GM23338 (cell line): Measurements from ENCODE around the gene MGLL. TPM values are rescaled to one million over a fixed set of nuclear protein-coding genes. Genes with fewer than 3 reads are reported as not detected.

ENCODE experiments used
- ATAC-seq: fragments of 200-7000 bp; cut with Tn5 transposase; 3 replicates; pipeline ENCODE4 v1.9.1; 2020
- DNase-seq: peaks from one replicate; pipeline ENCODE4 v3.0.0-alpha.2; 2015; ENCODE audit warnings: low spot score
- H2AFZ ChIP-seq: fragments of 200-600 bp; sonication (generic); 2 replicates; pipeline ENCODE4 v1.8.0; 2016; ENCODE audit warnings: antibody characterized with exemption, mild to moderate bottlenecking, moderate library complexity
- H3F3A ChIP-seq: fragments of 200-600 bp; sonication (generic); replicated peaks from 2 replicates; pipeline ENCODE4 v1.8.0; 2017; ENCODE audit warnings: antibody characterized with exemption, mixed run types, low read depth
- H3K27ac ChIP-seq: fragments of 200-600 bp; sonication (generic); 2 replicates; pipeline ENCODE4 v1.6.1; 2016; ENCODE audit warnings: low read depth
- H3K27me3 ChIP-seq: fragments of 200-600 bp; sonication (generic); 2 replicates; pipeline ENCODE4 v1.8.0; 2016; ENCODE audit warnings: mild to moderate bottlenecking, mixed run types, moderate library complexity; ENCODE audit not compliant: insufficient read depth
- H3K36me3 ChIP-seq: fragments of 200-600 bp; sonication (generic); 2 replicates; pipeline ENCODE4 v1.8.0; 2016; ENCODE audit warnings: mild to moderate bottlenecking; ENCODE audit not compliant: insufficient read depth
- H3K4me1 ChIP-seq: fragments of 200-600 bp; sonication (generic); 2 replicates; pipeline ENCODE4 v1.8.0; 2016; ENCODE audit warnings: mild to moderate bottlenecking, moderate library complexity; ENCODE audit not compliant: insufficient read depth
- H3K4me2 ChIP-seq: fragments of 200-600 bp; sonication (generic); 2 replicates; pipeline ENCODE4 v1.7.1; 2017; ENCODE audit warnings: mixed run types
- H3K4me3 ChIP-seq: fragments of 200-600 bp; sonication (generic); 2 replicates; pipeline ENCODE4 v1.6.1; 2016; ENCODE audit warnings: mixed run types
- H3K79me2 ChIP-seq: fragments of 200-600 bp; sonication (generic); replicated peaks from 2 replicates; pipeline ENCODE4 v1.8.0; 2017; ENCODE audit warnings: mild to moderate bottlenecking; ENCODE audit not compliant: insufficient read depth
- H3K9me2 ChIP-seq: fragments of 200-600 bp; sonication (generic); 2 replicates; pipeline ENCODE4 v1.8.0; 2017; ENCODE audit not compliant: insufficient read depth
- H4K20me1 ChIP-seq: fragments of 200-600 bp; sonication (generic); replicated peaks from 2 replicates; pipeline ENCODE4 v1.8.0; 2017; ENCODE audit warnings: mild to moderate bottlenecking; ENCODE audit not compliant: insufficient read depth
- H3K27ac Mint-ChIP-seq: 2 replicates; pipeline ENCODE4 v1.8.0; 2020; ENCODE audit warnings: inconsistent platforms, mild to moderate bottlenecking, moderate library complexity, mixed read lengths
- H3K27me3 Mint-ChIP-seq: 3 replicates; pipeline ENCODE4 v1.8.0; 2022; ENCODE audit warnings: low read depth, mild to moderate bottlenecking, moderate library complexity, mixed read lengths, inconsistent platforms; ENCODE audit not compliant: insufficient read depth, poor library complexity
- H3K36me3 Mint-ChIP-seq: 3 replicates; pipeline ENCODE4 v1.8.0; 2021; ENCODE audit warnings: low read depth, mild to moderate bottlenecking, inconsistent platforms, moderate library complexity, mixed read lengths
- H3K4me1 Mint-ChIP-seq: 3 replicates; pipeline ENCODE4 v1.8.0; 2020; ENCODE audit warnings: mild to moderate bottlenecking, inconsistent platforms, mixed read lengths
- H3K4me3 Mint-ChIP-seq: 3 replicates; pipeline ENCODE4 v1.8.0; 2021; ENCODE audit warnings: moderate library complexity, mild to moderate bottlenecking, inconsistent platforms, mixed read lengths
- H3K9me3 Mint-ChIP-seq: 3 replicates; pipeline ENCODE4 v1.8.0; 2020; ENCODE audit warnings: moderate library complexity, mild to moderate bottlenecking, inconsistent platforms, mixed read lengths
- CREB1 ChIP-seq: fragments of 250-450 bp; sonication (Bioruptor Pico); IDR thresholded peaks from 2 replicates; pipeline ENCODE4 v1.5.0; 2020; ENCODE audit warnings: low read depth, mild to moderate bottlenecking, moderate library complexity
- EZH2 ChIP-seq: fragments of 200-600 bp; sonication (generic); IDR thresholded peaks from one replicate; pipeline ENCODE4 v1.8.0; 2017; ENCODE audit warnings: antibody characterized with exemption, mild to moderate bottlenecking, low read depth; ENCODE audit not compliant: unreplicated experiment
- JUNB ChIP-seq: IDR thresholded peaks from one replicate; pipeline ENCODE4 v1.6.1; 2016; ENCODE audit warnings: antibody characterized with exemption; ENCODE audit not compliant: unreplicated experiment
- NANOG ChIP-seq: IDR thresholded peaks from 2 replicates; pipeline ENCODE4 v1.6.1; 2016; ENCODE audit warnings: antibody characterized with exemption, borderline replicate concordance
- POLR2AphosphoS5 ChIP-seq: IDR thresholded peaks from 2 replicates; pipeline ENCODE4 v1.6.1; 2016; ENCODE audit warnings: antibody characterized with exemption, low read depth
- STAT1 ChIP-seq: IDR thresholded peaks from one replicate; pipeline ENCODE4 v1.6.1; 2016; ENCODE audit warnings: antibody characterized with exemption; ENCODE audit not compliant: unreplicated experiment
- ZNF114 ChIP-seq: fragments of 250-450 bp; sonication (Bioruptor Pico); IDR thresholded peaks from 2 replicates; pipeline ENCODE4 v1.5.0; 2020; ENCODE audit warnings: mild to moderate bottlenecking, moderate library complexity
- polyA plus RNA-seq: library from polyadenylated mRNA; unstranded; fragments of >200 nt; fragmentation: Nextera tagmentation; extraction: Ambion mirVana; gene quantifications from 2 replicates; pipeline ENCODE4 v1.2.1, GENCODE V29; 2016
- total RNA-seq: library from RNA; depleted of rRNA; stranded (reverse); fragments of >200 nt; shearing (Covaris generic); gene quantifications from 2 replicates; pipeline ENCODE4 v1.2.3, GENCODE V29; 2014
- TF ChIP-seq, protein P1 (sequence below), 2 experiments: fragments of 200-600 bp in 1 of 2; sonication (generic) in 1 of 2; conservative IDR thresholded peaks; 2 replicates each; pipeline versions ENCODE4 v1.5.1 to v1.6.1; 2016 to 2017; ENCODE audit warnings: antibody characterized with exemption in 2 of 2, low read depth in 2 of 2, mild to moderate bottlenecking in 2 of 2, moderate library complexity in 1 of 2
- TF ChIP-seq, protein P2 (sequence below): IDR thresholded peaks from one replicate; pipeline ENCODE4 v1.6.1; 2018; ENCODE audit warnings: antibody characterized with exemption; ENCODE audit not compliant: unreplicated experiment
- TF ChIP-seq, protein P3 (sequence below): fragments of 250-450 bp; sonication (Bioruptor Pico); IDR thresholded peaks from 2 replicates; pipeline ENCODE4 v1.5.0; 2020; ENCODE audit warnings: mild to moderate bottlenecking, moderate library complexity

MGLL gene
- total and polyA plus RNA-seq, 2 experiments from 2014 or later = 0.71 to 0.83 TPM

- peak overlapping the region; percentile 90; the same call in 1 of the 2 replicates for H2AFZ ChIP-seq
- H3K4me3 ChIP-seq = no peak overlapping the region
- Mint-ChIP-seq H3K27me3 (no peaks in the 10 kb centered on the region), H3K4me1 (peaks cover 11% of the 10 kb centered on the region), H3K27ac (no peak overlapping the region), H3K4me3 (no peak overlapping the region), H3K9me3 (peaks cover 18% of the 10 kb centered on the region; the same call in 2 of the 3 replicates), H3K36me3 (peaks cover 4% of the 10 kb centered on the region; the same call in 1 of the 3 replicates)
- no peaks in the 10 kb centered on the region for H3K27me3 ChIP-seq
- H3K4me2 ChIP-seq = no peak overlapping the region
- H3K9me2 ChIP-seq = no peaks in the 10 kb centered on the region; the same call in 1 of the 2 replicates
- no peaks in the 10 kb centered on the region for H3K36me3 ChIP-seq
- TF ChIP-seq POLR2AphosphoS5 = no peak
- TF ChIP-seq, protein P1, sequence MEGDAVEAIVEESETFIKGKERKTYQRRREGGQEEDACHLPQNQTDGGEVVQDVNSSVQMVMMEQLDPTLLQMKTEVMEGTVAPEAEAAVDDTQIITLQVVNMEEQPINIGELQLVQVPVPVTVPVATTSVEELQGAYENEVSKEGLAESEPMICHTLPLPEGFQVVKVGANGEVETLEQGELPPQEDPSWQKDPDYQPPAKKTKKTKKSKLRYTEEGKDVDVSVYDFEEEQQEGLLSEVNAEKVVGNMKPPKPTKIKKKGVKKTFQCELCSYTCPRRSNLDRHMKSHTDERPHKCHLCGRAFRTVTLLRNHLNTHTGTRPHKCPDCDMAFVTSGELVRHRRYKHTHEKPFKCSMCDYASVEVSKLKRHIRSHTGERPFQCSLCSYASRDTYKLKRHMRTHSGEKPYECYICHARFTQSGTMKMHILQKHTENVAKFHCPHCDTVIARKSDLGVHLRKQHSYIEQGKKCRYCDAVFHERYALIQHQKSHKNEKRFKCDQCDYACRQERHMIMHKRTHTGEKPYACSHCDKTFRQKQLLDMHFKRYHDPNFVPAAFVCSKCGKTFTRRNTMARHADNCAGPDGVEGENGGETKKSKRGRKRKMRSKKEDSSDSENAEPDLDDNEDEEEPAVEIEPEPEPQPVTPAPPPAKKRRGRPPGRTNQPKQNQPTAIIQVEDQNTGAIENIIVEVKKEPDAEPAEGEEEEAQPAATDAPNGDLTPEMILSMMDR (conservative IDR thresholded peaks at IDR 0.05; ENCODE audit: low read depth in 2 of 2) = peak; percentile 91 to 93
- DNase-seq (peak; percentile 77), ATAC-seq (peak; percentile 99)
- no peaks in the 10 kb centered on the region for H3K79me2 ChIP-seq
- H3K4me1 ChIP-seq = no peaks in the 10 kb centered on the region
- no peak overlapping the region for H3K27ac ChIP-seq
- H3F3A ChIP-seq = no peaks in the 10 kb centered on the region
- H4K20me1 ChIP-seq = no peaks in the 10 kb centered on the region
Measured at GRCh38 chr3:127831723-127832172, 9.4 kb upstream of the MGLL start.

DNA sequence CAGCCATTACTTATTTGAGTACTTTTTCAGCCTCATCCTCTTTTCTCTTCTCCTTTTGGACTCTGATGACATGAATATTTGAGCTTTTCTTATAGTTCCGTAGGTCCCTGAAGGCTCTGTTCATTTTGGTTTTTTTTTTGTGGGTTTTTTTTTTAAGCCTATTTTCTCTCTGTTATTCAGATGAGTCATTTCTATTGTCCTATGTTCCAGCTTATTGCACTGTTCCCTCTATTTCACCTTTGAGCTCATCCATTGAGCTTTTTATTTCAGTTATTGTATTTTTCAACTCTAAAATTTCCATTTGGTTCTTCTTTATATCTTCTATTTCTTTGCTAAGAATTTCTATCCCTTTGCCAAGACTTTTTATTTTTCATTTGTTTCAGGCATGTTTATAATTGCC, 7.2 kb upstream of the MGLL start:
- H3K27ac ChIP-seq = no peak overlapping the region
- no peaks in the 10 kb centered on the region for H3K79me2 ChIP-seq
- no peak for ATAC-seq
- no peaks in the 10 kb centered on the region for H3F3A ChIP-seq
- no peaks in the 10 kb centered on the region for H3K4me1 ChIP-seq
- peaks cover 3% of the 10 kb centered on the region; the same call in 1 of the 2 replicates for H3K9me2 ChIP-seq
- Mint-ChIP-seq H3K4me1 (peaks cover 11% of the 10 kb centered on the region), H3K4me3 (no peak overlapping the region), H3K27ac (no peak overlapping the region), H3K27me3 (peaks cover 2% of the 10 kb centered on the region), H3K9me3 (peaks cover 18% of the 10 kb centered on the region; the same call in 2 of the 3 replicates), H3K36me3 (peaks cover 4% of the 10 kb centered on the region; the same call in 1 of the 3 replicates)
- DNase-seq = no peak
- H3K36me3 ChIP-seq = no peaks in the 10 kb centered on the region
- no peak overlapping the region for H3K4me3 ChIP-seq
- no peaks in the 10 kb centered on the region for H3K27me3 ChIP-seq
- H2AFZ ChIP-seq = no peak overlapping the region
- no peak overlapping the region for H3K4me2 ChIP-seq
- no peaks in the 10 kb centered on the region for H4K20me1 ChIP-seq
- TF ChIP-seq STAT1 (no peak), ZNF114 (CRISPR knock-in tag) (no peak), JUNB (no peak), CREB1 (no peak), NANOG (no peak), EZH2 (no peak)
- TF ChIP-seq, protein P2, sequence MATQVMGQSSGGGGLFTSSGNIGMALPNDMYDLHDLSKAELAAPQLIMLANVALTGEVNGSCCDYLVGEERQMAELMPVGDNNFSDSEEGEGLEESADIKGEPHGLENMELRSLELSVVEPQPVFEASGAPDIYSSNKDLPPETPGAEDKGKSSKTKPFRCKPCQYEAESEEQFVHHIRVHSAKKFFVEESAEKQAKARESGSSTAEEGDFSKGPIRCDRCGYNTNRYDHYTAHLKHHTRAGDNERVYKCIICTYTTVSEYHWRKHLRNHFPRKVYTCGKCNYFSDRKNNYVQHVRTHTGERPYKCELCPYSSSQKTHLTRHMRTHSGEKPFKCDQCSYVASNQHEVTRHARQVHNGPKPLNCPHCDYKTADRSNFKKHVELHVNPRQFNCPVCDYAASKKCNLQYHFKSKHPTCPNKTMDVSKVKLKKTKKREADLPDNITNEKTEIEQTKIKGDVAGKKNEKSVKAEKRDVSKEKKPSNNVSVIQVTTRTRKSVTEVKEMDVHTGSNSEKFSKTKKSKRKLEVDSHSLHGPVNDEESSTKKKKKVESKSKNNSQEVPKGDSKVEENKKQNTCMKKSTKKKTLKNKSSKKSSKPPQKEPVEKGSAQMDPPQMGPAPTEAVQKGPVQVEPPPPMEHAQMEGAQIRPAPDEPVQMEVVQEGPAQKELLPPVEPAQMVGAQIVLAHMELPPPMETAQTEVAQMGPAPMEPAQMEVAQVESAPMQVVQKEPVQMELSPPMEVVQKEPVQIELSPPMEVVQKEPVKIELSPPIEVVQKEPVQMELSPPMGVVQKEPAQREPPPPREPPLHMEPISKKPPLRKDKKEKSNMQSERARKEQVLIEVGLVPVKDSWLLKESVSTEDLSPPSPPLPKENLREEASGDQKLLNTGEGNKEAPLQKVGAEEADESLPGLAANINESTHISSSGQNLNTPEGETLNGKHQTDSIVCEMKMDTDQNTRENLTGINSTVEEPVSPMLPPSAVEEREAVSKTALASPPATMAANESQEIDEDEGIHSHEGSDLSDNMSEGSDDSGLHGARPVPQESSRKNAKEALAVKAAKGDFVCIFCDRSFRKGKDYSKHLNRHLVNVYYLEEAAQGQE = no peak
- TF ChIP-seq, protein P3, sequence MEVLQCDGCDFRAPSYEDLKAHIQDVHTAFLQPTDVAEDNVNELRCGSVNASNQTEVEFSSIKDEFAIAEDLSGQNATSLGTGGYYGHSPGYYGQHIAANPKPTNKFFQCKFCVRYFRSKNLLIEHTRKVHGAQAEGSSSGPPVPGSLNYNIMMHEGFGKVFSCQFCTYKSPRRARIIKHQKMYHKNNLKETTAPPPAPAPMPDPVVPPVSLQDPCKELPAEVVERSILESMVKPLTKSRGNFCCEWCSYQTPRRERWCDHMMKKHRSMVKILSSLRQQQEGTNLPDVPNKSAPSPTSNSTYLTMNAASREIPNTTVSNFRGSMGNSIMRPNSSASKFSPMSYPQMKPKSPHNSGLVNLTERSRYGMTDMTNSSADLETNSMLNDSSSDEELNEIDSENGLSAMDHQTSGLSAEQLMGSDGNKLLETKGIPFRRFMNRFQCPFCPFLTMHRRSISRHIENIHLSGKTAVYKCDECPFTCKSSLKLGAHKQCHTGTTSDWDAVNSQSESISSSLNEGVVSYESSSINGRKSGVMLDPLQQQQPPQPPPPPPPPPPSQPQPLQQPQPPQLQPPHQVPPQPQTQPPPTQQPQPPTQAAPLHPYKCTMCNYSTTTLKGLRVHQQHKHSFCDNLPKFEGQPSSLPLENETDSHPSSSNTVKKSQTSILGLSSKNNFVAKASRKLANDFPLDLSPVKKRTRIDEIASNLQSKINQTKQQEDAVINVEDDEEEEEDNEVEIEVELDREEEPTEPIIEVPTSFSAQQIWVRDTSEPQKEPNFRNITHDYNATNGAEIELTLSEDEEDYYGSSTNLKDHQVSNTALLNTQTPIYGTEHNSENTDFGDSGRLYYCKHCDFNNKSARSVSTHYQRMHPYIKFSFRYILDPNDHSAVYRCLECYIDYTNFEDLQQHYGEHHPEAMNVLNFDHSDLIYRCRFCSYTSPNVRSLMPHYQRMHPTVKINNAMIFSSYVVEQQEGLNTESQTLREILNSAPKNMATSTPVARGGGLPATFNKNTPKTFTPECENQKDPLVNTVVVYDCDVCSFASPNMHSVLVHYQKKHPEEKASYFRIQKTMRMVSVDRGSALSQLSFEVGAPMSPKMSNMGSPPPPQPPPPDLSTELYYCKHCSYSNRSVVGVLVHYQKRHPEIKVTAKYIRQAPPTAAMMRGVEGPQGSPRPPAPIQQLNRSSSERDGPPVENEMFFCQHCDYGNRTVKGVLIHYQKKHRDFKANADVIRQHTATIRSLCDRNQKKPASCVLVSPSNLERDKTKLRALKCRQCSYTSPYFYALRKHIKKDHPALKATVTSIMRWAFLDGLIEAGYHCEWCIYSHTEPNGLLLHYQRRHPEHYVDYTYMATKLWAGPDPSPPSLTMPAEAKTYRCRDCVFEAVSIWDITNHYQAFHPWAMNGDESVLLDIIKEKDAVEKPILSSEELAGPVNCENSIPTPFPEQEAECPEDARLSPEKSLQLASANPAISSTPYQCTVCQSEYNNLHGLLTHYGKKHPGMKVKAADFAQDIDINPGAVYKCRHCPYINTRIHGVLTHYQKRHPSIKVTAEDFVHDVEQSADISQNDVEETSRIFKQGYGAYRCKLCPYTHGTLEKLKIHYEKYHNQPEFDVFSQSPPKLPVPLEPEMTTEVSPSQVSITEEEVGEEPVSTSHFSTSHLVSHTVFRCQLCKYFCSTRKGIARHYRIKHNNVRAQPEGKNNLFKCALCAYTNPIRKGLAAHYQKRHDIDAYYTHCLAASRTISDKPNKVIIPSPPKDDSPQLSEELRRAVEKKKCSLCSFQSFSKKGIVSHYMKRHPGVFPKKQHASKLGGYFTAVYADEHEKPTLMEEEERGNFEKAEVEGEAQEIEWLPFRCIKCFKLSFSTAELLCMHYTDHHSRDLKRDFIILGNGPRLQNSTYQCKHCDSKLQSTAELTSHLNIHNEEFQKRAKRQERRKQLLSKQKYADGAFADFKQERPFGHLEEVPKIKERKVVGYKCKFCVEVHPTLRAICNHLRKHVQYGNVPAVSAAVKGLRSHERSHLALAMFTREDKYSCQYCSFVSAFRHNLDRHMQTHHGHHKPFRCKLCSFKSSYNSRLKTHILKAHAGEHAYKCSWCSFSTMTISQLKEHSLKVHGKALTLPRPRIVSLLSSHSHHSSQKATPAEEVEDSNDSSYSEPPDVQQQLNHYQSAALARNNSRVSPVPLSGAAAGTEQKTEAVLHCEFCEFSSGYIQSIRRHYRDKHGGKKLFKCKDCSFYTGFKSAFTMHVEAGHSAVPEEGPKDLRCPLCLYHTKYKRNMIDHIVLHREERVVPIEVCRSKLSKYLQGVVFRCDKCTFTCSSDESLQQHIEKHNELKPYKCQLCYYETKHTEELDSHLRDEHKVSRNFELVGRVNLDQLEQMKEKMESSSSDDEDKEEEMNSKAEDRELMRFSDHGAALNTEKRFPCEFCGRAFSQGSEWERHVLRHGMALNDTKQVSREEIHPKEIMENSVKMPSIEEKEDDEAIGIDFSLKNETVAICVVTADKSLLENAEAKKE (CRISPR knock-in tag) = no peak
